Astrocyte of the spinal cord (primary cell): ENCODE results near the gene MYO3B.

ENCODE experiments used
- DNase-seq: peaks from one replicate; pipeline ENCODE4 v3.0.0; 2011; ENCODE audit warnings: low read depth, low spot score
- H3K4me3 ChIP-seq: 2 replicates; pipeline ENCODE4 v1.5.1; 2011; ENCODE audit warnings: low read depth, mild to moderate bottlenecking, low read length, moderate library complexity
- in situ Hi-C: cut with HindIII; loops from 2 replicates; pipeline ENCODE4 v1.10.0; 2017; ENCODE audit warnings: low sequenced_read_pairs
- TF ChIP-seq, protein P1 (sequence below): IDR thresholded peaks from 2 replicates; pipeline ENCODE4 v1.5.1; 2012; ENCODE audit warnings: low read depth, mild to moderate bottlenecking, low read length, inconsistent platforms

MYO3B gene

DNA sequence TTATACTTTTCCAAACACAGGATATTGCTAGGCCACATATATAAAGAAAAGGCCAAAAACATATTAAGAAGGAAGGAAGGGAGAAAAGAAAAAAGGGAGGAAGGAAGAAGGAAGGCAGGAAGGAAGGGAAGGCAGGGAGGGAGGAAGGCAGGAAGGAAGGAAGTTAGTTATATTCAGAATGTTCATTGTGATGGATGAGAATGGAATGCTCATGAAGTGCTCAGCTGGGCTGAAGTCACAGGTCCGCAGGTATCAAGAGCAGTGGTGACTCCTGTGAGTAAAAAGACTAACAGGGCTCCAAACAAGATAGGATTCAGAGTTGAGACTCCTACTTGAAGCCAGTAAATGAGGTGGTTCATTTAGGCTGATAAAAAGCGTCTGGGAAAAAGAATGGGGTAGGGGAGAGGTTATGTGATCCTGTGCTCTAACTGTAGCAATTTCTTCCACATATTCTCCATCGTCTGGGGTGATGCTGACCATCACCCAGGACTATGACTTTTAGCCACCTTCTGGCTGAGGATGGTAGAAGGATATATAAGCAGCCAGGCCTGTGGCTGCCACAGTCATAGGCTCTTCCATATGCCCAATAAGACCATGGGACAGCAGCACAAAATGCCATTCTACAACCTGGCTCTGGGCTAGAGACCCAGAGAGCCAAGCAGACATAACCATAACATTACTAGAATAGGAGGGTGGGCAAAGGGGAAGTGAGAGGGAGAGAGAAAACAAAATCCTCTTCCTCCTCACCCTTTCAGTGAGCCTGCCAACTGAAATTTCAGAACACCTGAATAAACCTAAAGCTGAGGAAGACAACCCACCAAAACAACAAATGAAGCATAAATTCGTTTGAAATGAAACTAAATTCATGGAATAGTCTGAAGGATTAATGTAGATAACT lies 173.2 kb downstream of the MYO3B start:
- H3K4me3 ChIP-seq = no peak overlapping the region
- no peak for DNase-seq
- TF ChIP-seq, protein P1, sequence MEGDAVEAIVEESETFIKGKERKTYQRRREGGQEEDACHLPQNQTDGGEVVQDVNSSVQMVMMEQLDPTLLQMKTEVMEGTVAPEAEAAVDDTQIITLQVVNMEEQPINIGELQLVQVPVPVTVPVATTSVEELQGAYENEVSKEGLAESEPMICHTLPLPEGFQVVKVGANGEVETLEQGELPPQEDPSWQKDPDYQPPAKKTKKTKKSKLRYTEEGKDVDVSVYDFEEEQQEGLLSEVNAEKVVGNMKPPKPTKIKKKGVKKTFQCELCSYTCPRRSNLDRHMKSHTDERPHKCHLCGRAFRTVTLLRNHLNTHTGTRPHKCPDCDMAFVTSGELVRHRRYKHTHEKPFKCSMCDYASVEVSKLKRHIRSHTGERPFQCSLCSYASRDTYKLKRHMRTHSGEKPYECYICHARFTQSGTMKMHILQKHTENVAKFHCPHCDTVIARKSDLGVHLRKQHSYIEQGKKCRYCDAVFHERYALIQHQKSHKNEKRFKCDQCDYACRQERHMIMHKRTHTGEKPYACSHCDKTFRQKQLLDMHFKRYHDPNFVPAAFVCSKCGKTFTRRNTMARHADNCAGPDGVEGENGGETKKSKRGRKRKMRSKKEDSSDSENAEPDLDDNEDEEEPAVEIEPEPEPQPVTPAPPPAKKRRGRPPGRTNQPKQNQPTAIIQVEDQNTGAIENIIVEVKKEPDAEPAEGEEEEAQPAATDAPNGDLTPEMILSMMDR = no peak
- in situ Hi-C loops = no loop called here

DNA sequence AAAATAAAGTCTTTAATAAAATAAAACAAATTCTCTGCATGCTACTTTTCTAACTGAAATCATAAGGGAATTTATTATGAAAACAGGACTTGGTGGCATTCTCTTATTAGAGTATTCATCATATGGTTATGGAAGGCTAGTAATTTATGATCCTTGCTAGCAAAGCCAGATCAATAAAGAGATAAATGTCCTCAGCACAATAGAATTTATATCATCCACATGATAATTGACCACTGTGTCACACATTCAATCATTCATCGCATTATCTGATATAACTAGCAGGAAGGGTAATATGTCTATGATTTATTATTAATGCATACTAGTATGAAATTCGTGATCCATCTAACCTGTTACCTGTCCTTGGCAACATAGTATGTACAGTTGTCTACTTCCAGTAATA lies 175.8 kb downstream of the MYO3B start:
- no peak for DNase-seq
- in situ Hi-C loops = no loop called here
- no peak overlapping the region for H3K4me3 ChIP-seq
- TF ChIP-seq, protein P1 = no peak

DNA sequence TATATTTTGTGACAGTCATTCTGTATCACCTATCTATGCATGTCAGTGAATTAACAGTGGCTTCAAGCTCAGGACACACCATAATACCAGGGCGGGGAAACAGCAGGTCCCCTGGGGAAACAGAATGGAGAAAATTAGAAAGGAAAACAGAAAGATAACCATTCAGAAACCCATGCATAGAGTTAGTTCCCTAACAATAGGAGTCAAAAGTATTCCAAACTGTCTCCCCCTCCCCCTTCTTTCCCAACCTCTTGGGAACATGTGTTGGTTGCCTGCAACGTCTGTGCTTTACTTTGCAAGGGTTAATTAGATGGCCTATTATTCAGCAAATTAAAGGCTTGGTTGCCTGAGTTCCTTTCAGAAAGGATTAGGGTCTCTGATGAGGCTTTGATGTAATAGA lies 176.4 kb downstream of the MYO3B start:
- DNase-seq = no peak
- in situ Hi-C loops = no loop called here
- TF ChIP-seq, protein P1 = no peak
- no peak overlapping the region for H3K4me3 ChIP-seq

DNA sequence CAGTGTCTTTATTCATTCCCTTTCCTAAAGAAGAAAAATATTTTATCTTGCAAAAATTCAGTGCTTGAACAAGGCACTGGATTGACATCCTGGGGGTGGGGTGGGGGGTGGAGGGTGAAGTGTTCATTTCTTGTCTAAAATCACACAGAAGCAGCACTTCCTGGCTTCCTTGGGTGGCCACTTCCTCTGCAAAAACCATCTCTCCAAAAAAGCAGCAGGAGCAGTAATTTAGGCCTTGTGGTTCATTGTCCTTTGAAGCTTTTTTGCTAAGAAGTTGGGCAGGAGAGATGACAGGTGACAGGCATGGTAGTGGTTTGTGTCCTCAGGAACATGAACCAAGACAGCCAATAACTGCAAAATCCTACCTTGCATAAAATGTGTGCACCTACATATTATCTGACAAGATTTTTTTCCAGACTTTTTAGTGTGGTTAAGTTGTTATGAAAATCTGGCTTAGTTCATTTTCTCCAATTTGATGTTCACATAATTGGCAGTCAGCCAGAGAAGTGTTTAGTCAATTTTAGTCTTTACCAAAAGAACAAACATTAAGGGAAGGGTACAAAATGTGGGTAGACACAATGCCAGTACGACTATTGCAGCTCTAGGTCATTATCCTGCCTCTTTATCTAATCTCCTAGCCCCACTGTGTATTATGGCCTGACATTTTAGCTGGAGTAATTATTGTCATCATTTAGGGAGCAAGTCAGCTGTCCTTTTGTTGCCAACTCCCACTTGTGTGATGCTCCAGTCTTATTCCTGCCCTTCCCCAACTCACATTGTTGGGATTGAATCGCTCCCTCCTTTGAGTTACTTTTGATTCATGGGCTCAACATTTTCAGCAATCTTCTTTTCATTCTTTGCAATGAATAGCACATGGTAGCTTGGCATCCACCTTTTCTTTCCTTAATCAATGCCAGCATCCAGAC lies 177.2 kb downstream of the MYO3B start:
- H3K4me3 ChIP-seq = no peak overlapping the region
- in situ Hi-C loops = no loop called here
- TF ChIP-seq, protein P1 = no peak
- DNase-seq = no peak

DNA sequence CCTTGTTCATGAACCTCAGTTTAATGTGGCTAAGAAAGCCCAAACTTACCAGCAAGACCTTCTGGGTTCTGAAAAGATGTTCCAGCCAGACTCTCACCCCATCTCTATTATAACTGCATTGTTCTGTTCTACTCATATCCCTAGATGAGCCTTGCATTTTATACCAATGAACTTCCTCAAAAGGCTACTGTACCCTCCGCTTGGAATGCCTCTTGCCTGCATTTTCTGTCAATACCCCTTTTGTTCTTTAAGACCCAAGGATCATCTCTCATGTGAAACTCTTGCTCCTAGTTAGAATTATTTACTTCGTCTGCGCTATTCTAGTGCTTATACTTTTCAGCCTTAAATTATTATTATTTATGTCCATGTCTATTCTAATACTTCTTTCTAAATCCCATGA lies 181.5 kb downstream of the MYO3B start:
- H3K4me3 ChIP-seq = no peak overlapping the region
- TF ChIP-seq, protein P1 = no peak
- no peak for DNase-seq
- in situ Hi-C loops = no loop called here

DNA sequence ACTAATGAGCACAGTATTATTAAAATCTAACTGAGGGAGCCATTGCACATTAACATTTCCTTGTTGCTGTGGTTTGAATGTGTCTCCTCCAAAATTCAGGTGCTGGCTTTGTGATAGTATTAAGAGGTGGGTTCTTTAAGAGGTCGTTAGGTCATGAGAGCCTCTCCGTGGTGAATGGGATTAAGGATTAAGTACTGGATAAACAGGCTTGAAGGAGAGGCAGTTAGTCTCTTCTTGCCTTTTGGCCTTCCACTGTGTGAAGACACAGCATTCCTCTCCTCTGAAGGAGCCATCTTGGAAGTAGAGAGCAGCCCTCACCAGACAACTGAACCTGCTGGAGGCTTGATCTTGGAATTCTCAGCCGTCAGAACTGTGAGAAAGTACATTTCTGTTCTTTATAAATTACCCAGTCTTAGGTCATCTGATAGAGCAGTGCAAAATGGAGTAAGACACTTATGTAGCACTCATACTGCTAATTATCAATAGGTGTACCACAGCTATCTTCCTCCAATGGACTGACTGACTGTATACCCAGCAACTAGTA lies 182.7 kb downstream of the MYO3B start:
- TF ChIP-seq, protein P1 = no peak
- in situ Hi-C loops = no loop called here
- H3K4me3 ChIP-seq = no peak overlapping the region
- no peak for DNase-seq
